ENCODE data around the gene BCL11A. TPM values are rescaled to one million over a fixed set of nuclear protein-coding genes. Genes with fewer than 3 reads are reported as not detected.

Gene BCL11A
- total RNA-seq, 2 donors from 2014 or later = 14.3 to 16.2 TPM

- Histone ChIP-seq H3K27me3 (no peaks in the 10 kb centered on the region), H3K9me3 (peaks cover 0 to 3% (median 0%) of the 10 kb centered on the region in 3 donors), H3K4me3 (no peak overlapping the region), H3K36me3 (replicated peaks in 1 of 2; ENCODE audit: insufficient read depth in 1 of 2, low read depth in 2 of 2) (no peaks in the 10 kb centered on the region), H3K27ac (no peak overlapping the region), H3K4me1 (peaks cover 12% of the 10 kb centered on the region)
- ATAC-seq = no peak
- no peak for DNase-seq
- 79 to 90% methylated on average over 7 of the region's 7 CpGs for WGBS, 2 donors
- TF ChIP-seq, protein P1, sequence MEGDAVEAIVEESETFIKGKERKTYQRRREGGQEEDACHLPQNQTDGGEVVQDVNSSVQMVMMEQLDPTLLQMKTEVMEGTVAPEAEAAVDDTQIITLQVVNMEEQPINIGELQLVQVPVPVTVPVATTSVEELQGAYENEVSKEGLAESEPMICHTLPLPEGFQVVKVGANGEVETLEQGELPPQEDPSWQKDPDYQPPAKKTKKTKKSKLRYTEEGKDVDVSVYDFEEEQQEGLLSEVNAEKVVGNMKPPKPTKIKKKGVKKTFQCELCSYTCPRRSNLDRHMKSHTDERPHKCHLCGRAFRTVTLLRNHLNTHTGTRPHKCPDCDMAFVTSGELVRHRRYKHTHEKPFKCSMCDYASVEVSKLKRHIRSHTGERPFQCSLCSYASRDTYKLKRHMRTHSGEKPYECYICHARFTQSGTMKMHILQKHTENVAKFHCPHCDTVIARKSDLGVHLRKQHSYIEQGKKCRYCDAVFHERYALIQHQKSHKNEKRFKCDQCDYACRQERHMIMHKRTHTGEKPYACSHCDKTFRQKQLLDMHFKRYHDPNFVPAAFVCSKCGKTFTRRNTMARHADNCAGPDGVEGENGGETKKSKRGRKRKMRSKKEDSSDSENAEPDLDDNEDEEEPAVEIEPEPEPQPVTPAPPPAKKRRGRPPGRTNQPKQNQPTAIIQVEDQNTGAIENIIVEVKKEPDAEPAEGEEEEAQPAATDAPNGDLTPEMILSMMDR (IDR thresholded peaks at IDR 0.05) = no peak
- TF ChIP-seq POLR2A (IDR thresholded peaks at IDR 0.05) = no peak
- intact Hi-C loops (cut with DNase I) = no loop called here
Observed at GRCh38 chr2:60468382-60469085, 84.9 kb downstream of the BCL11A start.

- no peak for ATAC-seq
Observed at GRCh38 chr2:60466161-60466702, 87.2 kb downstream of the BCL11A start.

GRCh38 chr2:60465736-60466135 is 87.7 kb downstream of the BCL11A start:
- ATAC-seq = peak; percentile 81
- Histone ChIP-seq H3K27me3 (no peaks in the 10 kb centered on the region), H3K4me1 (peaks cover 12% of the 10 kb centered on the region), H3K36me3 (replicated peaks in 1 of 2; ENCODE audit: insufficient read depth in 1 of 2, low read depth in 2 of 2) (peaks cover 0 to 2% of the 10 kb centered on the region in 2 donors), H3K9me3 (peaks cover 0 to 3% (median 0%) of the 10 kb centered on the region in 3 donors), H3K27ac (peak overlapping the region in 3 of 4 donors; percentile 34 to 59 (median 45)), H3K4me3 (no peak overlapping the region)
- 60 to 64% methylated on average over 4 of the region's 4 CpGs for WGBS, 2 donors
- peak in 3 of 4 donors; percentile 31 to 40 (median 36) for DNase-seq
- no peak for TF ChIP-seq POLR2A (IDR thresholded peaks at IDR 0.05)
- TF ChIP-seq, protein P1 (IDR thresholded peaks at IDR 0.05) = peak in 1 of 7 experiments; percentile 9
- intact Hi-C loops (cut with DNase I) = no loop called here

More at GRCh38 chr2:60466161-60466702, 87.2 kb downstream of the BCL11A start:
- 50 to 80% methylated on average over 3 of the region's 3 CpGs for WGBS, 2 donors
- Histone ChIP-seq H3K36me3 (replicated peaks in 1 of 2; ENCODE audit: insufficient read depth in 1 of 2, low read depth in 2 of 2) (no peaks in the 10 kb centered on the region), H3K4me3 (no peak overlapping the region), H3K9me3 (peaks cover 0 to 3% (median 0%) of the 10 kb centered on the region in 3 donors), H3K27me3 (no peaks in the 10 kb centered on the region), H3K27ac (peak overlapping the region in 3 of 4 donors; percentile 34 to 59 (median 45)), H3K4me1 (peaks cover 12% of the 10 kb centered on the region)
- intact Hi-C loops (cut with DNase I) = no loop called here
- TF ChIP-seq, protein P1 (IDR thresholded peaks at IDR 0.05) = no peak
- no peak for TF ChIP-seq POLR2A (IDR thresholded peaks at IDR 0.05)
- DNase-seq = no peak

DNA sequence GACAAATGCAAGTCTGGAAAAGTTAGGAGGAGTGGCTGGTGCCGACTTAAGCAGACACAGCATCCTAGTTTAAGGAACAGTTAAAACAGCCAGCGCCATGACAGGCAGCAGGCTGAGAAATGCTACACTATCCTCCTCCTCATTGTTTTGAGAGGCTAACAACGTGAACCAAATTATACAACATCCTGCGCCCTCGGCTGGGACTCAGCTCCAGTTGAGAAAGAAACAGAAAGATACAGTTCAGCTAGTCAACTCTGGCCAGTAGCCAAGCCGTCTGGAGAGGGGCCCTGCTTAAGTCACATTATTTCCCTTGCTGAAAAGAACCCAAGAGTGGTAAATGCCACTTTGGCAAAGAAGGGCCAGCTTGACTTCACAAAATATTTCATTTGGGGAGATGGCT is 90.2 kb downstream of the BCL11A start:
- H3K27ac ChIP-seq = no peak overlapping the region
- H3K4me3 ChIP-seq = no peak overlapping the region
- peaks cover 12% of the 10 kb centered on the region for H3K4me1 ChIP-seq
- peaks cover 0 to 3% (median 0%) of the 10 kb centered on the region in 3 donors for H3K9me3 ChIP-seq
- ATAC-seq (no peak), DNase-seq (no peak)
- no peaks in the 10 kb centered on the region for H3K27me3 ChIP-seq
- WGBS, 2 donors = 58 to 76% methylated on average over 6 of the region's 6 CpGs
- TF ChIP-seq, protein P1 (IDR thresholded peaks at IDR 0.05) = no peak
- no peak for TF ChIP-seq POLR2A (IDR thresholded peaks at IDR 0.05)
- intact Hi-C loops (cut with DNase I) = no loop called here
- peaks cover 0 to 5% of the 10 kb centered on the region in 2 donors for H3K36me3 ChIP-seq (replicated peaks in 1 of 2; ENCODE audit: insufficient read depth in 1 of 2, low read depth in 2 of 2)
